HG02571 (cell line): ENCODE measurements around the gene TMEM218.
"Not testable (repeated sequence)": the region's sequence is repeated elsewhere in the genome, so short reads cannot be mapped to it uniquely, and the experiment has no call there.

Experiments
- ATAC-seq: cut with Tn5 transposase; IDR thresholded peaks from one replicate; pipeline ENCODE4 v1.9.1; 2021; ENCODE audit warnings: mild to moderate bottlenecking, moderate library complexity; ENCODE audit not compliant: unreplicated experiment

Gene TMEM218

DNA sequence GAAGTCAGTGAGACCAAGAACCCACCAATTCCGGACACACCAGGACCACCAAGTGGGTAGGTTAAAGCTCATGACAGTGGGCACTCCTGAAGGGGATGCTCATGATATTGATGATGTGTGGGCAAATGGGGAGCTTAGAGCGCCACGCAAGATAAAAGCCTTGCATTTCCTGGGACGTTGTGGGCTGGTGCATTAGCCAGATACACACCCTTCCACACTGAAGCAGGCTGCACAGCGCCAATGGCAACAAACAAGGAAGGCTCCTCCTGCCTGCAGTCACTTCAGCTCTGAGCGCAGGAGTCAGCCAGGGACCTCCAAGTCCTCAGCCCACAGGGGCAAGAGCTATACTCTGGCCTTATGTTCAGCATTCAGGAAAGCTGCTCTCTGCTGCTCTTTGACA, 20.6 kb downstream of the TMEM218 start:
- no peak for ATAC-seq

DNA sequence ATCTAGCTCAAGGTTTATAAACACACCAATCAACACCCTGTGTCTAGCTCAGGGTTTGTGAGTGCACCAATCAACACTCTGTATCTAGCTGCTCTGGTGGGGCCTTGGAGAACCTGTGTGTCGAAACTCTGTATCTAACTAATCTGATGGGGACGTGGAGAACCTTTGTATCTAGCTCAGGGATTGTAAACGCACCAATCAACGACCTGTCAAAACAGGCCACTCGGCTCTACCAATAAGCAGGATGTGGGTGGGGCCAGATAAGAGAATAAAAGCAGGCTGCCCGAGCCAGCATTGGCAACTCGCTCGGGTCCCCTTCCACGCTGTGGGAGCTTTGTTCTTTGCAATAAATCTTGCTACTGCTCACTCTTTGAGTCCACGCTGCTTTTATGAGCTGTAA, 21.3 kb downstream of the TMEM218 start:
- not testable (repeated sequence) for ATAC-seq

DNA sequence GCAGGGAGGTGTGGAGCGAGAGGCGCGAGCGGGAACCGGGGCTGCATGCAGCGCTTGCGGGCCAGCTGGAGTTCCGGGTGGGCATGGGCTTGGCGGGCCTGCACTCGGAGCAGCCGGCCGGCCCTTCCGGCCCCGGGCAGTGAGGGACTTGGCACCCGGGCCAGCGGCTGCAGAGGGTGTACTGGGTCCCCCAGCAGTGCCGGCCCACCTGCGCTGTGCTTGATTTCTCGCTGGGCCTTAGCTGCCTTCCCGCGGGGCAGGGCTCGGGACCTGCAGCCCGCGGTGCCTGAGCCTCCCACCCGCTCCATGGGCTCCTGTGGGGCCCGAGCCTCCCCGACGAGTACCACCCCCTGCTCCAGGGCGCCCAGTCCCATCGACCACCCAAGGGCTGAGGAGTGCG, 21.9 kb downstream of the TMEM218 start:
- not testable (repeated sequence) for ATAC-seq

DNA sequence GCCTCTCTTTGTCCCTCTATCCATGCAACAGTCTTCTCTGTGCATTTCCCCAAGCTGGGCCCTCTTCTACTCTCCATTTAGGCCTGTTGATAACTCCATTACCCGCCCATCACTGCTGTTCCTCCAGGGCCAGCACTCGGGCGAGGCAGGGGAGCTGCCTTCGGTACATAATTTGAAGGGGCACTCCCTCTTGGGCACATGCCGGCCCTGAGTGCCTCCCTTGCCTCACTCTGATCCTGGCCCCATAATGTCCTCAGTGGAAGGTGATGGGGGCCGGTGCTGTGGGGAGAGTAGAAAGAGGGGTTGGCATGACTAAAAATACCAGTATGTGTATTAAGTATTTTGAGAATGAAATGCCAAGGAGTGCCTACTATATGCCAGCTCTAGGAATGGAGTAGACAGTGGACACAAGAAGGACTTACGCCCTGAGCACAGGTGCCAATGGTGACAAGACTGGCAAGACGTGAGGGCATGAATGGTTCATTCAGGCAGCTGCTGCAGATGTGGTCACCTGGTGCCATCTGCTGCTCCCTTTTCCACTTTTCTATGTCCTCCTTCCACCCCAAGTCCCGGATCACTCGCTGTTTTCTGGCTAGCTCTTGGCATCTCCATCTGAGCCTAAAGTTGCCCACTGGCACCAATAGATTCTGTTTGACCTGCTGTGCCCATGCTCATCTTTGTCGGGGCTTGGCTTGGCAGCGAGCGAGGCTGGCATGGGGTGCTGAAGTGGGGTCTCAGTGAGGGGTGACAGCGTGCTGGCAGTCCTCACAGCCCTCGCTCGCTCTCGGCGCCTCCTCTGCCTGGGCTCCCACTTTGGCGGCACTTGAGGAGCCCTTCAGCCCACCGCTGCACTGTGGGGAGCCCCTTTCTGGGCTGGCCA, 22.6 kb downstream of the TMEM218 start:
- ATAC-seq, result no peak

DNA sequence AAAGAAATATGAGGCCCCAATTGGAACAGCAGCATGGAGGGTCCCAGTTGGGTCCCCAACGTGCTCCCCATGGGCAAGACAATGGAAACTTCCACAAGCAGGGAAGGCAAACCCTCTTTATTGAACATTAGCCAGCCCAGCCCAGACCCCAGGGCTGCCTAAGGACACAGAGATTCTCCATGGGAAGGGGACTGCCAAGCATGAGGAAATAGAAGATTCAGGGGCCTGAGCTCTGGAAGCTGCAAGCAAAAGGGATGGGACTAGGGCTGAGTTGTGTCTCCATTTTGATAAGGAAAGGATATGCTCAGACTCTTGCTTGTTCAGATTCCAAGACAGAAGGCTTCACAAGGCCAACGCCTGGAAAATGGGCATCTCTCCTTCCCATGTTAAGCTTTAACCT, 23.3 kb downstream of the TMEM218 start:
- no peak for ATAC-seq

DNA sequence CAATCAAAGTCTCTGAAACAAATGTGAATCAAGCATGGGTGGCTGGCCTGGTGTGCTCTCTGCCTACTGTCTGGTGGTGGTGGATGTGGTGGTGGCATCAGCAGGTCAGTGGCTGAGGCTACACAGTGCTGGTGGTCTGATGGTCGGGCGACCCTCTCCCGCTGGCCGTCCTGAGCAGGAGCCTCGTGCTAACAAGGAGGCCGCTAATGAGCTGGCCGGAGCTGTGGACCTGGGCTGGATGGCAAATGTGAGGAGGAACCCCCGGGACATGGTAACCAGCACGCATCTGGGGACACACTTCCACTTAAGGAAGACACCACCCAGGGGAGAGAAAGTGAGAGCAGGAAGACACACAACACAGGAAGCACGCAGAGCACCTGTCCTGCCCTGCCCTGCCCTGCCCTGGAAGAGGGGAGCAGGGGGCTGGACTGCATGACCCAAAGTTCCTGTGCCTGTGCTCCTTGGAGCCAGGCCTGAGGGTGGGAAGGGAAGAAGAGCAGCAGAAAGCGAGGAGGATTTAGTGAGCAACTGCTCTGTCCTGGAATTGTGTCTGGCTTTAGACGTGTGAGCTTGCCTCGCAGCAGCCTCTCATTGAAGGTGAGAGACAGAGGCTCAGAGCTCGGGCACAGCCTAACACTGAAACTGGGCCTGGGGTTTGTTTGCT, 24.7 kb downstream of the TMEM218 start:
- no peak for ATAC-seq

DNA sequence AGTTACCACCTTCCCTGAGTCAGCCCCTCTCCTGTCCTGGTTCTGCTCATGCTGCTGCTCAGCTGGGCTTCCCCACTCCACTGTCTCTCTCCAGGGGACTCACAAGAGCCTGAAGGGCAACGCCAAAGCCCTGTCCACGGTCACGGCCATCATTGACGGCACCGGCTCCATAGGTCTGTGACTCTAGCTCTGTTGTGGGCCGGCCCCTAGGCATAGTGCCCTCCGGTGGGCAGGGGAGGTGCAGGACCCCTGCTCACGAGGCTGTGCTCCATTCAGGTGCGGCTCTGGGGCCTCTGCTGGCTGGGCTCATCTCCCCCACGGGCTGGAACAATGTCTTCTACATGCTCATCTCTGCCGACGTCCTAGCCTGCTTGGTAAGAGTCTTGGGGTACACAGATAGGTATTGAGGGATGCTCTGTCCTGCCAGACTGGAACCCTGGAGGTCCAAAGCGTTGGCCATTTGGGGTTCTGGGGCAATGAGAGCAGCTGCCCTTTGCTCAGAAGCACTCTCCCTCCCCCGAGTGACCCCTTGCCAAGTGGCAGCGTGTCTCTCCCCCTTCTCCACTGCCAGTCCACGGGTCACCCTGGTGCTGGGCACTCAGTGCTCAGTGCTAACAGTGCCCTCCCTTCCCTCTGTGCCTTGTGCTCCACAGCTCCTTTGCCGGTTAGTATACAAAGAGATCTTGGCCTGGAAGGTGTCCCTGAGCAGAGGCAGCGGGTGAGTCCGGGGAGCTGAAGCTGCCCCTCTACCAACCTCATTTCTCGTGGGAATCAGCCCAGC, 25.9 kb downstream of the TMEM218 start:
- no peak for ATAC-seq

DNA sequence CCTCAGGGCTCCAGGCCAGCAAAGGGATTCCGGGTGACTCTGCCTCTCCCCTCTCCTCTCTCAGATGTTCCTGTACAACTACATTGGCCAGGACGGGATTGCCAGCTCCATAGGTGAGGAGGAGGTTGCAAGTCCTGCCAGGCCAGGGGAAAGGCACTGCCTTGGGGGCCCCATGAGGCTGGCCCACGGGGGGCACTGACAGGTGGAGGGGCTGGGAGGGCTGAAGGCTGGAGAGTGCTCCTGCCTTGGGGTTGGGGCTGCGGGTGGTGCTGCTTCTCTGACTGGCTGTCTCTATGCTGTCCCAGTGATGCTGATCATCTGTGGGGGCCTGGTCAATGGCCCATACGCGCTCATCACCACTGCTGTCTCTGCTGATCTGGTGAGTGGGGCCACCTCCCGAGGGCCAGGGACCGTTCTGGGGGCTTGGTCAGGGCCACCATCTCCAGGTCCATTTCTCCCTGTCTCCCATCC, 26.6 kb downstream of the TMEM218 start:
- no peak for ATAC-seq

DNA sequence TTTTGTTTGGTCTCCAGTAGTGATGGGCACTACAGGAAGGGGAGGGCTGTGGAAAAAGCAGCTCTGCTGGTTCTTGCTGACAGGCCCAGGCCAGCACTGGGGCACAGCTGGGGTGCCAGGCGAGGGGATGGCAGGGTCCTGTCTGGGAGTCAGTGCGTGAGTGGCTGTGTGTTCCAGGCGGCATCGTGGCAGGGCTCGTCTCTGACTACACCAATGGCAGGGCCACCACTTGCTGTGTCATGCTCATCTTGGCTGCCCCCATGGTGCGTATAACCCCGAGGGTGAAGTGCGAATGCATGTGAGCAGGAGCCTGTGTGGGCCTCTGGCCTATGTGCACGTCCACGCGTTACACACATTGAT, 27.4 kb downstream of the TMEM218 start:
- ATAC-seq, result no peak

DNA sequence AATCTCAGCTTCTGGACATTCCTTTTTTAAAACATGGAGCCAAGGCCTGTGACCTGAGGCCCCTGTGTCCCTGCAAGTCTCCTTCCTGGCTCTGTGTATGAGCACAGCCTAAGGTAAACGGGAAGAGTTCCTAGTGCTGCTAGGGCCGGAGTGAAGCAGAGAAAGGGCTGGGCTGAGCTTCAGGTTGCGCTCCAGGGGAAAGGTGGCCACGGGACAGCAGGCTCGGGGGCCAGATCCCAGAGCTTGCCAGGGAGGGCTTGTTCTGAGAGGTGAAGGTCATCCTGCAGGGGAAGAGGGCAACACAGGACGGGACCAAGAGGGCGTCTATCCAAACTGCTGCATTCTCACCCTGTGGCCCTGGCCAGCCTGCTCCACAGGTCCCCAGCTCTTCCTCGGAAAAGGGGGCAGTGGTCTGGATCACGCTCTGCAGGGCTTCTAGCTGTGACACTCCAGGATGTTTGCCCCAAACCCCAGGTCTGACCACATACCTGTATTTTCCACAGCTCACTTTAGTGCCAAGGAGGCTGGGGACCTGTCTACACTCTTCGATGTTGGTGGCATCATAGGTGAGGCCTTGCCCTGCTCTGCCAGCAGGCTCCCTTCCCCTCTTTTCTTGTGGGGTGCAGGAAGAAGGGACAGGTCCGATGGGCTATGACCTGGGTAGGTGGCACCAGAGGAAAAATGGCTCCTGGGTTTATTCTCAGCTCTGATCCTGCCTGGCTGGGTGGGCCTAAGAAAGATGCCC, 27.9 kb downstream of the TMEM218 start:
- no peak for ATAC-seq

DNA sequence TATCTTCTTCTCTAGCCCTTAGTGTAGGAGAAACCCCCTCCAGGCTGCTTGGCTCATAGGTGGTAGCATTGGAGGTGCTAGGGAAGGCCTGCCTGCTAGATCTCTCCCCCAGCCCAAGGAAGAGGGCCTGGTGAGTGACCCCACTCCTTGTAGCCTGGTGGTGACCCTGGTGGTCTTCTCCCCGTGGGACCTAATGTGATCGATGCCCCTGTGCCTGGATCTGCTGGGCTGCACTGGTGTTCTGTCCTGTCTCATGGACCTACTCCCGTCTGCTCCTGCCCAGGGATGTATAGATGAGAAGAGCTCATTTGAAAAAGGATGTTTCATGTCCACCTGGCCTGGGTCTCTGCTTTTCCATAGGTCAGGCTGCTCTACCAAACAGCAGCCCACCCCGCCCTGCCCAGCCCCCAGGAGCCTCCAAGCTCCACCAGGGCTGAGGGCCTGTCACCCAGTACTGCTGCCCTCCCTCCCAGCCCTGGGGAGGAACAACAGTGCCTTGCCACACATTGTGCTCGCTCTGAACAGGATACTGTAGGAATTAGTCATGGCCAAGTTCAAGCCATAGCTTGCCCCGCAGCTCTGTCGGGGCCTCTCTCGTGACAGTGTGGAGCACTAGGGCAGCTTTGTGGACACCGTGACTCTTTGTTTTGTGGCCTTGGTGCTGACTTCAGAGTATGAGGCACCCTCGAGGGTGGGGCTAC, 28.7 kb downstream of the TMEM218 start:
- ATAC-seq, result no peak

DNA sequence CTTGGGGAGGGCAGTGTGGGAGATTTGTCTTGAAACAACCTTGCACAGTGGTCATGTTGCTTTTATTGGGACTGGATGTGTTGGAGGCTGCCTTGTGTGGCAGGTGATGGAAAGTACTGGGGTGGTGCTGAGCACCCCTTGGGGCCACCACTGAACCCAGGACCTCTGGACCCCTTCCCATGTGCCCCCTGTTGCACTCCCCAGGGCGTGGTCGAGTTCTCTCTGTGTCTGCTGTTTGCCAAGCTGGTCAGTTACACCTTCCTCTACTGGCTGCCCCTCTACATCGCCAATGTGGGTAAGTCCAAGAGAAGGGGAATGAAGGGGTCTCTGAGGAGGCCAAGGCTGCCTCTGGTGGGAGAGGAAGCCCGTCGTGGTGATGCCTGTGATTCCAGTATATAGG, 29.4 kb downstream of the TMEM218 start:
- ATAC-seq, result no peak

DNA sequence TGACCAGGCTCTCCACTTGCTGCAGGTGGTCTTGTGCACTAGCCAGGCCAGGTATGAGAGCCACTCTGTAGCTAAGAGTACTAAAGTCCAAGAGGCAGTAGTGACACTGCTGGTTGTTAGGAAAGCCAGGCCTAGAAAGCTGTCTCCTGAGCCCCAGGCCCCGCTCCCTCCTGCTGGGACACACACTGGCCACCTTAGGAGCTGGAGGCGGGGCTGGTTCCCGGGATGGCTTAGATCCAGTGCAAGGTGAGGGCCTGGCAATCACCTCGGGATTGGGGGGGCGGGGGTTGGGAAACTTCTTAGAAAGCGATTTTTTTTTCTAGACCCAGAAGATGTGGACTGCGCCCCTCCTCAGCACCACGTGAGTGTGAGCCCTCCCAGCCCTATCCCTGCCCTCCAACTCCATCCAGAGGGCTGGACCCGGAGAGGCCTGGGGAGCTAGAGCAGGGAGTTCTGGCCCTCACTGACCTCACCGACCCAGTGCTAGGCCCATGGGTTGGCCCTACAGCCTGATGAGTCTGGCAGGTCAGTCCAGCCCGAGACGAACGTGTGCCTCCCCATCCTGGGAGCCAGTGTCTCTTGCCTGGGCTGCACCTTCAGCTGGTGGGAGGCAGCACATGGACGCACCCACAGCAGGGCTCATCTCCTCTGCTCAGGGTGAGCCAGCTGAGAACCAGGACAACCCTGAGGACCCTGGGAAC, 30.2 kb downstream of the TMEM218 start:
- ATAC-seq, result no peak

DNA sequence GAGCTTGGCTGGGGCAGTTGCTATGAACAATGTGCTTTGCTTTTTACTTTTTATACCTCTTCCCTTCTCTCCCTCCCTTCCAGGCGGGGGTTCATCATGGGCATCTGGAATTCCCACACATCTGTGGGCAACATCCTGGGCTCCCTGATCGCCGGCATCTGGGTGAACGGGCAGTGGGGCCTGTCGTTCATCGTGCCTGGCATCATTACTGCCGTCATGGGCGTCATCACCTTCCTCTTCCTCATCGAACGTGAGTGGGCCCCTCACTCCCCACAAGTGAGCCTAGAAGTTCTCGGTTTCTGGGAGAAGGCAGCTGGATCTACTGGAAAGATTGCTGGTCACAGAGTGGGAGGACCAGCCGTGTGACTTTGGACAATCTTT, 30.9 kb downstream of the TMEM218 start:
- ATAC-seq, result no peak

DNA sequence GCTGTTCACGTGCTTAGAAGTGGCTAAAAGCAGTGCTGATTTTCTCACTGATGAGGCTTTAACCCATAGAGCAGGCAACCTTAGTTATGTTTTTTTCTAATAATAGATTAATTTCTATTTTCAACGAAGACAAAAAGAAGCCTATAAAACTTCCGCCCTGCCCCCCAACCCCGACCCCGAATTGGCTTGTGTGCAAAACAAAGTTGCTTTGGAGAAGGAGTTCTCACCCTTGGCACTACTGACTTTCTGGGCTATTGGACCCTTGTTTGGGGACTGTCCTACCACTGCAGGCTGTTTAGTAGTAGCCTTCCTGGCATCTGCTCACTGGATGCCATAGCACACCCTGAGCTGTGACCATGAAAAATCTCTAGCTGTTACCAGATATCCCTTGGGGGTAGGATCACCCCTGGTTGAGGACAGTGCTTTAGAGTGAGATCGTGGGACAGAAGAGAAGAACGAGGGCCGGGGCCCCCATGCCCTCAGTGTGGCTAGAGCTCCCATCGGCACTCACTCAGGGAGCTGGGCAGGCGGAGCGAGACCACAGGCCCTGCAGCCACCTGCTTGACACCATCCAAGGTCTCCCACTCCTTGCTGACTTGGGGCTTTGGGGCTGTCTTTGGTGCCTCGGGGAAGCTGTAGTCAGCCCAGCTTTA, 31.4 kb downstream of the TMEM218 start:
- no peak for ATAC-seq

DNA sequence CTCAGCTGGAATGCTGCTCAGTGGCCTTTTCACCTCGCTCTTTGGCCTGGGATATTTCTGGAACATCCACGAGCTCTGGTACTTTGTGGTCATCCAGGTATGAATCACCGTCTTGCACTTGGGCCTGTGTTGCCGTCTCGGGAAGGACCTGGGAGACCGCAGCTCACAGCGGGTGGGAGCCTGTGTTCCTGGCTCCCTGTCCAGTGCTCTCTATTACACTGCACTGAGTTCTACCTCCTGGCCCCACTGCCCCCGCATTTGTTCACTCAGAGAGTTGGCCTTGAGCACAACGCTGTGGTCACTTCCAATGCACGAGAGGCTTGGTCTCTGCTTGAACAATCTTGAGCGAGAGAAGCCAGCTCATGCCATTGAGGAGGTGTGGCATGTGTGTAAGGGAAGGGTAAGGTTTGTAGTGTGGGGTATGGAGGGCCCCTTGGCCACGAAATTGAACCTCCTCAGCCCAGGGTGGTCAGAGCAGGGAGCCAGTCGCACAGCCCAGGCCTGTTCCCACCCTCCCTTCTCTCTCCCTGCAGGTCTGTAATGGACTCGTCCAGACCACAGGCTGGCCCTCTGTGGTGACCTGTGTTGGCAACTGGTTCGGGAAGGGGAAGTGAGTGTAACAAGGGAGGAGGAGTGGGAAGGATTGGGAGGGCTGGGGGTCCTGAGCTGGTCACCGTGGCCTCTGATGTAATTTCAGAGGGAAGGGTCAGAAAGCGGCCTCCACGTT, 32.1 kb downstream of the TMEM218 start:
- no peak for ATAC-seq

DNA sequence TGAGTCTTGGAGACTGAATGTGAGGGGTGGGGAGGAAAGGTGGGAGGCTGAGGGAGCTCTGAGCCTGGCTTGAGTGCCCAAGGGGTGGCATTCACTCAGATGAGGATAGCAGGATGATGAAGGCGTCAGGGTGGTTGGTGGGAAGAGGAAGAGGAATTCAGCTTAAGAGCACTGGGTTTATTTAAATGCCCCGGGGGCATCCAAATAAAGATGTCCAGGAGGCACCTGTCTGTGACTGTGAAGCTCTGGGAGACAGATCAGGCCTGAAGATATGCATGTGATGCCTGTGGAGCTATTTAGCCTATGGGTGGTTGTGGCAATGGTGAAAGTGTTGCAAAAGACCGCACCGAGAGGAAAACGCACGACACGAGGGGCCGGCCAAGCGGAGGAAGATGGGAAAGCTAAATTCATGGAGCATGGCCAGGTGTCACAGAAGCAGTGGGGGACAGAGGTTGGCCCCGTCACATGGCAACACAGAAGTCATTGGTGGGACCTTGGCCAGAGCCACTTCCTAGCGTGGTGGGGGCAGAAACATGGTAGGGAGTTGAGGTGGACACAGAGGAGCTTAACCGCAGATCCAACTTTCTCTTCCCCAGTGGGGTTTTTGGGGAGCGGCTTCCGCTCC, 32.8 kb downstream of the TMEM218 start:
- no peak for ATAC-seq

DNA sequence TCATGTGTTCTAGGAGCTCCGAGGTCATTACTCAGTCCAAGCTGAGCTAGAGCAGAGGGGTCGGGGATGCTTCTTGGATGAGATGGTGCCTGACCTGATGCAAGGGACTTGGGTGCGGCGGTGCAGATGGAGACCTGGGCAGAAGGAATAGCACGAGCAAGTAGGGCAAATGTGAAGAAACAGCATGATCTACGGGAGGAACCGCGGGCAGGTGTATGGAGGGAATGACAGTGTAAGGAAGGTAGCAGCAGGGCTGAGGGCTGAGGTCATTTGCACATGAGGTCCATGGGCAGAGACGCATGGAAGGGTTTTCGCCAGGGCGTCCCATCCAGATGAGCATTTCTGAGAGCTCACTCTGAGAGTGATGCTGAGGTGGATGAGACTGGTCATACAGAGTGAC, 33.4 kb downstream of the TMEM218 start:
- no peak for ATAC-seq
